Activated naive CD4-positive, alpha-beta T cell treated with anti-CD3 and anti-CD28 coated beads for 36 hours (primary cell): ENCODE measurements around the gene ARL2BP. TPM values are rescaled to one million over a fixed set of nuclear protein-coding genes. Genes with fewer than 3 reads are reported as not detected.

Source experiments
- CTCF ChIA-PET: fragments of 350-600 bp; sonication (Branson Sonifier 250); formaldehyde crosslinking; loops from one replicate; lab custom pipeline; 2021; ENCODE audit warnings: antibody characterized with exemption; lab: Charles Lee
- DNase-seq: peaks from one replicate; pipeline ENCODE4 v3.0.0-alpha.2; 2020
- H3K27ac Mint-ChIP-seq: one replicate; pipeline ENCODE4 v1.8.0; 2021; ENCODE audit warnings: mild to moderate bottlenecking, mixed read lengths
- H3K27me3 Mint-ChIP-seq: one replicate; pipeline ENCODE4 v1.8.0; 2021; ENCODE audit warnings: low read depth, mixed read lengths
- H3K36me3 Mint-ChIP-seq: one replicate; pipeline ENCODE4 v1.8.0; 2021; ENCODE audit warnings: low read depth, mixed read lengths
- H3K4me1 Mint-ChIP-seq: one replicate; pipeline ENCODE4 v1.8.0; 2021; ENCODE audit warnings: low read depth, mixed read lengths
- H3K4me3 Mint-ChIP-seq: one replicate; pipeline ENCODE4 v1.8.0; 2021; ENCODE audit warnings: mild to moderate bottlenecking, moderate library complexity, mixed read lengths
- H3K9me3 Mint-ChIP-seq: one replicate; pipeline ENCODE4 v1.8.0; 2021; ENCODE audit warnings: mixed read lengths
- intact Hi-C: fragments of 100-400 bp; cut with micrococcal nuclease; formaldehyde crosslinking; loops from one replicate; pipeline ENCODE4 v1.15.1; 2023
- total RNA-seq, 2 experiments: library from RNA; stranded (reverse); gene quantifications; one replicate each; pipeline ENCODE4 v1.2.3, GENCODE V29; 2021

Gene ARL2BP
- total RNA-seq, 2 experiments from 2014 or later, result 11.0 to 11.2 TPM

DNA sequence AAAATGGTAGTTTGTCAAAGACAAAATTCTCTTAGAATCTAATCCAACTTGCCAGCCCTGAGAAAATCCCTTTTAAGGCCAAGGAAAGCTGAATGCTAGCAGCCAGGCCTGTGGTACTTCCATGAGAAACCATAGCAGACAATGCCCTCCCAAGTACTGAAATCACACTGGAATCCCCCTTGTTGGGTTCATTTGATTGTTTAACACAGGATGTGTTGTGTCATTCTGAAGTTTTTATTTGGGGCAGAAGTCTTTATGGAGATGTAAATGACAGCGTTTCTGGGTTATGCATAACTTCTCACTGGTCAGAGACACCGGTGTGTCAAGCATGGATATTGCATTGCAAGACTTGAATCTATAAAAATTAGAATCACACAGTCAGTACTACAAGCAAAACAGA is 6.0 kb upstream of the ARL2BP start:
- Mint-ChIP-seq H3K4me3 (no peak overlapping the region), H3K27me3 (no peaks in the 10 kb centered on the region), H3K36me3 (peaks cover 9% of the 10 kb centered on the region), H3K27ac (peak overlapping the region; percentile 7), H3K9me3 (no peaks in the 10 kb centered on the region), H3K4me1 (peaks cover 16% of the 10 kb centered on the region)
- DNase-seq, result no peak
- intact Hi-C loops, result no loop called here
- CTCF ChIA-PET, result interaction anchor here (0.6 to 0.7 kb wide), 2 partner anchors 23 to 31 kb away, joined by 3 read pairs; no protein-coding TSS in a partner anchor

- intact Hi-C loops, result no loop called here
- peaks cover 5% of the 10 kb centered on the region for H3K36me3 Mint-ChIP-seq
- H3K4me1 Mint-ChIP-seq, result peaks cover 20% of the 10 kb centered on the region
- H3K9me3 Mint-ChIP-seq, result no peaks in the 10 kb centered on the region
- DNase-seq, result no peak
- CTCF ChIA-PET, result interaction anchor here (1.4 kb wide), 1 partner anchor 176 kb away, joined by 6 read pairs; no protein-coding TSS in a partner anchor
- no peak overlapping the region for H3K4me3 Mint-ChIP-seq
- no peaks in the 10 kb centered on the region for H3K27me3 Mint-ChIP-seq
- H3K27ac Mint-ChIP-seq, result no peak overlapping the region
These were observed 4.2 kb upstream of the ARL2BP start for GRCh38 chr16:57240851-57241250.

DNA sequence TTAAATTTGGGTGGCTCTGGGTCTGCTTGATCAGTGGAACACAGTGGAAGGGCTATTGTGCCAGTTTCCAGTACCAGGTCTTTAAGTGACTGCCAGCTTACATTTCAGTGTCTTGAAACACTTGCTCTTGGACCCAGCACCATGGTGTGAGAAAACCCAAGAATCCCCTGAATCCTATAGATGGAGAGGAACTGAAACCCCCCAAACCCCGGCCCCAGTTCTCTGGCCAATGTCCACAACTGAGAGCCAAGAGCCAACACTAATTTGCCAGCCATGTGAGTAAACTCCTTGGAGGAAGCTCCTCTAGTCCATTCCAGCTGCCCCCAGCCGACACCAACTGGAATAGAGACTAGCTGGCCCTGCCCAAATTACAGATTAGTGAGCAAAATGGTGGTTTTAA is 2.4 kb upstream of the ARL2BP start:
- intact Hi-C loops, result no loop called here
- Mint-ChIP-seq H3K36me3 (peaks cover 2% of the 10 kb centered on the region), H3K4me1 (peaks cover 20% of the 10 kb centered on the region), H3K27ac (no peak overlapping the region), H3K9me3 (no peaks in the 10 kb centered on the region), H3K4me3 (no peak overlapping the region), H3K27me3 (no peaks in the 10 kb centered on the region)
- DNase-seq, result no peak
- CTCF ChIA-PET, result no interaction called here

GRCh38 chr16:57244463-57244766 is 644 bp upstream of the ARL2BP start:
- intact Hi-C loops, result loop anchor here (1.0 to 2.0 kb wide), 5 partner anchors 40 to 173 kb away; partner anchors contain the start of genes PLLP, PSME3IP1 and RSPRY1
- DNase-seq, result no peak
- H3K9me3 Mint-ChIP-seq, result no peaks in the 10 kb centered on the region
- peak overlapping the region; percentile 91 for H3K27ac Mint-ChIP-seq
- no peaks in the 10 kb centered on the region for H3K27me3 Mint-ChIP-seq
- peak overlapping the region; percentile 93 for H3K4me3 Mint-ChIP-seq
- H3K36me3 Mint-ChIP-seq, result peaks cover 5% of the 10 kb centered on the region
- CTCF ChIA-PET, result interaction anchor here (1.8 kb wide), 1 partner anchor 9 kb away, joined by 6 read pairs; no protein-coding TSS in a partner anchor
- H3K4me1 Mint-ChIP-seq, result peaks cover 16% of the 10 kb centered on the region

- intact Hi-C loops, result loop anchor here (1.0 to 2.0 kb wide), 5 partner anchors 21 to 292 kb away; partner anchors contain the start of genes CIAPIN1, COQ9 and PLLP
- CTCF ChIA-PET, result interaction anchor here (0.6 to 1.8 kb wide), 7 partner anchors 8 to 171 kb away, joined by 3 to 8 read pairs (median 4); no protein-coding TSS in a partner anchor
- no peak overlapping the region for H3K27ac Mint-ChIP-seq
These were observed 534 bp downstream of the ARL2BP start for GRCh38 chr16:57245472-57246113.

DNA sequence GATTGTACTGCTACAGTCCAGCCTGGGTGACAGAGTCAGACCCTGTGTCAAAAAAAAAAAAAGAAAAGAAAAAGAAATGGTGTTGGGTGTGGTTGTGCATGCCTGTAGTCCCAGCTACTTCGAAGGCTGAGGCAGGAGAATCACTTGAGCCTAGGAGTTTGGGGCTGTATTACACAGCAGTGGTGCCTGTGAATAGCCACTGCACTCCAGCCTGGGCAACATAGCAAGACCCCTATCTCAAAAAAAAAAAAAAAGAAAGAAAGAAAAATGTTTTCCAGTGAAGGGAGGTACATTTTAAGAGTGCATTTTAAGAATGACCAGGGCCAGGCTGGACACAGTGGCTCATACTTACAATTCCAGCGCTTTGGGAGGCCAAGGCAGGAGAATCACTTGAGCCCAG is 6.3 kb downstream of the ARL2BP start:
- no peak overlapping the region for H3K4me3 Mint-ChIP-seq
- intact Hi-C loops, result no loop called here
- peaks cover 18% of the 10 kb centered on the region for H3K36me3 Mint-ChIP-seq
- H3K9me3 Mint-ChIP-seq, result no peaks in the 10 kb centered on the region
- H3K27me3 Mint-ChIP-seq, result no peaks in the 10 kb centered on the region
- CTCF ChIA-PET, result interaction anchor here (0.6 to 1.1 kb wide), 2 partner anchors 29 to 314 kb away, joined by 3 read pairs; no protein-coding TSS in a partner anchor
- DNase-seq, result no peak
- no peaks in the 10 kb centered on the region for H3K4me1 Mint-ChIP-seq
- H3K27ac Mint-ChIP-seq, result no peak overlapping the region

More at GRCh38 chr16:57245472-57246113, 534 bp downstream of the ARL2BP start:
- Mint-ChIP-seq H3K36me3 (peaks cover 4% of the 10 kb centered on the region), H3K9me3 (no peaks in the 10 kb centered on the region), H3K4me1 (peaks cover 16% of the 10 kb centered on the region), H3K27me3 (no peaks in the 10 kb centered on the region), H3K4me3 (peak overlapping the region; percentile 93)
- no peak for DNase-seq

- H3K4me1 Mint-ChIP-seq, result no peaks in the 10 kb centered on the region
- CTCF ChIA-PET, result interaction anchor here (0.6 kb wide), 1 partner anchor 315 kb away, joined by 3 read pairs; no protein-coding TSS in a partner anchor
- no peak overlapping the region for H3K27ac Mint-ChIP-seq
- no peaks in the 10 kb centered on the region for H3K27me3 Mint-ChIP-seq
- intact Hi-C loops, result no loop called here
- H3K9me3 Mint-ChIP-seq, result no peaks in the 10 kb centered on the region
- H3K36me3 Mint-ChIP-seq, result peaks cover 18% of the 10 kb centered on the region
- no peak overlapping the region for H3K4me3 Mint-ChIP-seq
- DNase-seq, result no peak
These were observed 7.2 kb downstream of the ARL2BP start for GRCh38 chr16:57252148-57252721.

- intact Hi-C loops, result no loop called here
- H3K4me1 Mint-ChIP-seq, result peaks cover 3% of the 10 kb centered on the region
- H3K9me3 Mint-ChIP-seq, result no peaks in the 10 kb centered on the region
- H3K27me3 Mint-ChIP-seq, result no peaks in the 10 kb centered on the region
- no peak overlapping the region for H3K27ac Mint-ChIP-seq
- CTCF ChIA-PET, result interaction anchor here (0.7 kb wide), 1 partner anchor 356 kb away, joined by 7 read pairs; no protein-coding TSS in a partner anchor
- no peak for DNase-seq
- H3K36me3 Mint-ChIP-seq, result peaks cover 16% of the 10 kb centered on the region
- no peak overlapping the region for H3K4me3 Mint-ChIP-seq
These were observed 8.4 kb downstream of the ARL2BP start for GRCh38 chr16:57253466-57253865.

GRCh38 chr16:57255686-57256415 is 10.8 kb downstream of the ARL2BP start:
- H3K27ac Mint-ChIP-seq, result peak overlapping the region; percentile 56
- CTCF ChIA-PET, result interaction anchor here (1.1 to 1.4 kb wide), 2 partner anchors 10 to 162 kb away, joined by 3 to 5 read pairs; partner anchors contain the start of gene ARL2BP
- no peaks in the 10 kb centered on the region for H3K27me3 Mint-ChIP-seq
- peaks cover 19% of the 10 kb centered on the region for H3K4me1 Mint-ChIP-seq
- no peaks in the 10 kb centered on the region for H3K9me3 Mint-ChIP-seq
- no peak for DNase-seq
- peaks cover 13% of the 10 kb centered on the region for H3K36me3 Mint-ChIP-seq
- no peak overlapping the region for H3K4me3 Mint-ChIP-seq
- intact Hi-C loops, result no loop called here

- Mint-ChIP-seq H3K9me3 (no peaks in the 10 kb centered on the region), H3K4me3 (no peak overlapping the region), H3K36me3 (peaks cover 10% of the 10 kb centered on the region), H3K27me3 (no peaks in the 10 kb centered on the region), H3K4me1 (peaks cover 20% of the 10 kb centered on the region), H3K27ac (no peak overlapping the region)
- DNase-seq, result no peak
- intact Hi-C loops, result no loop called here
- CTCF ChIA-PET, result interaction anchor here (0.9 to 1.4 kb wide), 2 partner anchors 23 to 161 kb away, joined by 3 to 5 read pairs; no protein-coding TSS in a partner anchor
These were observed 11.7 kb downstream of the ARL2BP start for GRCh38 chr16:57256601-57257395.

- intact Hi-C loops, result no loop called here
- Mint-ChIP-seq H3K4me1 (peaks cover 20% of the 10 kb centered on the region), H3K27me3 (no peaks in the 10 kb centered on the region)
These were observed 12.5 kb downstream of the ARL2BP start for GRCh38 chr16:57257455-57258070.

More at GRCh38 chr16:57257455-57258070, 12.5 kb downstream of the ARL2BP start:
- Mint-ChIP-seq H3K36me3 (peaks cover 5% of the 10 kb centered on the region), H3K9me3 (no peaks in the 10 kb centered on the region), H3K27ac (no peak overlapping the region), H3K4me3 (no peak overlapping the region)
- DNase-seq, result no peak
- CTCF ChIA-PET, result interaction anchor here (0.6 to 0.9 kb wide), 2 partner anchors 24 to 808 kb away, joined by 3 to 4 read pairs; no protein-coding TSS in a partner anchor
